ENCODE data around the gene PPP2R5E.

DNA sequence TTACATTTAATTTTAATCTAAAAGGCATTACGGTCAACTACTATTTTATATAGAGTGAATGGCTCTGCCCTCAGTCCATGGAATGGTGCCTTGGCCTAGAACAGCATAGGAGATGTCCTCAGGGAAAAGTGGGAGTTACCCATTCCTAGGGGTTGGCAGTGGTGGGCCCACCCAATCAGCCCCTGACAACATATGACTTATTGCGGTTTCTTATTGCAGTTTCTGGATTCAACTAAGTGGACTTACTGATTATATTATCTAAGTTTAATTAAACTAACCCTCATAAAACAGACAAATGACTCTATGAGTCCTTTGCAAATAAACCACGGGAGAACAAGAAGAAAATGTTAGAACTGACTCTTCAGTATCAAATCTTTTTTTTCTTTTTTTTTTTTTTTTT, 2.3 kb upstream of the PPP2R5E start:
- TF ChIP-seq, protein P1, sequence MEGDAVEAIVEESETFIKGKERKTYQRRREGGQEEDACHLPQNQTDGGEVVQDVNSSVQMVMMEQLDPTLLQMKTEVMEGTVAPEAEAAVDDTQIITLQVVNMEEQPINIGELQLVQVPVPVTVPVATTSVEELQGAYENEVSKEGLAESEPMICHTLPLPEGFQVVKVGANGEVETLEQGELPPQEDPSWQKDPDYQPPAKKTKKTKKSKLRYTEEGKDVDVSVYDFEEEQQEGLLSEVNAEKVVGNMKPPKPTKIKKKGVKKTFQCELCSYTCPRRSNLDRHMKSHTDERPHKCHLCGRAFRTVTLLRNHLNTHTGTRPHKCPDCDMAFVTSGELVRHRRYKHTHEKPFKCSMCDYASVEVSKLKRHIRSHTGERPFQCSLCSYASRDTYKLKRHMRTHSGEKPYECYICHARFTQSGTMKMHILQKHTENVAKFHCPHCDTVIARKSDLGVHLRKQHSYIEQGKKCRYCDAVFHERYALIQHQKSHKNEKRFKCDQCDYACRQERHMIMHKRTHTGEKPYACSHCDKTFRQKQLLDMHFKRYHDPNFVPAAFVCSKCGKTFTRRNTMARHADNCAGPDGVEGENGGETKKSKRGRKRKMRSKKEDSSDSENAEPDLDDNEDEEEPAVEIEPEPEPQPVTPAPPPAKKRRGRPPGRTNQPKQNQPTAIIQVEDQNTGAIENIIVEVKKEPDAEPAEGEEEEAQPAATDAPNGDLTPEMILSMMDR (IDR thresholded peaks at IDR 0.05; ENCODE audit: low read length) = no peak
- no peak for TF ChIP-seq EZH2 (IDR thresholded peaks at IDR 0.05; ENCODE audit: borderline replicate concordance, low read length)

Measured in OCI-LY1 (cell line).